Pancreas (tissue), 10 donors: Measurements from ENCODE around the gene KIAA0825. TPM values are rescaled to one million over a fixed set of nuclear protein-coding genes. Genes with fewer than 3 reads are reported as not detected.
A peak's percentile ranks its signal among the peaks of the same experiment; 100 is the strongest.

Source experiments
- ATAC-seq, 4 donors: fragments of 200-7000 bp; cut with Tn5 transposase; one replicate each; pipeline versions ENCODE4 v1.8.0 to v1.9.1; 2020; ENCODE audit warnings: mild to moderate bottlenecking in 4 of 4, moderate library complexity in 4 of 4
- DNase-seq, 6 donors: peaks; one replicate each; pipeline ENCODE4 v3.0.0-alpha.2; 2020
- FAIRE-seq: peaks from 2 replicates; lab custom pipeline; 2012; peaks lifted over from hg19 to GRCh38; lab: Jason Lieb, UNC
- H3K27ac ChIP-seq, 4 donors: fragments of 200-600 bp; sonication (generic); 1 replicate in 3 of 4; 2 replicates in 1 of 4; pipeline versions ENCODE4 v1.5.0 to v1.8.0; 2020
- H3K27me3 ChIP-seq, 4 donors: fragments of 200-600 bp; one replicate each; pipeline ENCODE4 v1.8.0; 2021
- H3K36me3 ChIP-seq, 3 donors: fragments of 200-600 bp; sonication (generic) in 1 of 3; one replicate each; pipeline versions ENCODE4 v1.5.0 to v1.8.0; 2020 to 2021
- H3K4me1 ChIP-seq, 3 donors: fragments of 200-600 bp; one replicate each; pipeline ENCODE4 v1.8.0; 2021
- H3K4me3 ChIP-seq, 4 donors: fragments of 200-600 bp; sonication (generic) in 2 of 4; one replicate each; pipeline versions ENCODE4 v1.5.0 to v1.8.0; 2020 to 2021
- H3K9me3 ChIP-seq, 4 donors: fragments of 200-600 bp; one replicate each; pipeline ENCODE4 v1.8.0; 2021
- CTCF ChIP-seq, 4 donors: fragments of 200-600 bp; sonication (generic) in 3 of 4; IDR thresholded peaks; one replicate each; pipeline versions ENCODE4 v1.5.0 to v1.8.0; 2021; ENCODE audit warnings: antibody characterized with exemption in 4 of 4
- WGBS, 2 donors: extraction: QIAGEN DNeasy Blood & Tissue Kit; methylation state at CpG; one replicate each; pipeline ENCODE4 v1.1.7; 2013; 5-methylcytosine and 5-hydroxymethylcytosine counted together
- intact Hi-C, 3 donors: fragments of 100-400 bp; cut with DNase I; formaldehyde crosslinking; loops; one replicate each; pipeline versions ENCODE4 v1.11.1 to v1.14.2; 2022
- polyA plus RNA-seq, 2 donors: library from polyadenylated mRNA; stranded (reverse); fragments of 200-250 nt; gene quantifications; one replicate each; pipeline ENCODE4 v1.2.3, GENCODE V29; 2013
- total RNA-seq, 6 donors: library from RNA; stranded (reverse); fragmentation: NEBNext Ultra II Directional in 4 of 6; extraction: Animal tissue kit (Norgen Biotek cat#: 25700) in 4 of 6; gene quantifications; one replicate each; pipeline versions ENCODE4 v1.2.1 to v1.2.4, GENCODE V29; 2021 to 2023
- donor health status: healthy with polysubstance abuse.
- donor health status: DM: no; HTN: no; CAD: no; lungs with moderate emphysema.
- donor health status: DM: no; HTN: no; CAD: no.
- donor health status: control.
- donor health status: control.
- donor health status: Bipolar disorder and iron deficiency.
- donor health status: DM: yes; HTN: yes; CAD: no.
- donor health status: DM: no; HTN: no; CAD: no.
- donor health status: DM: no; HTN: no; CAD: no.
- donor health status: DM: yes; HTN: yes; CAD: no.

KIAA0825 gene
- total and polyA plus RNA-seq, 8 donors, result 0.33 to 3.1 (median 2.0) TPM

- no peak for FAIRE-seq
- no peak overlapping the region for H3K4me3 ChIP-seq
- intact Hi-C loops, result no loop called here
- WGBS, 2 donors, result 77 to 83% methylated on average over 3 of the region's 3 CpGs
- ATAC-seq, result no peak
- no peak for DNase-seq
- no peaks in the 10 kb centered on the region for H3K36me3 ChIP-seq
- no peaks in the 10 kb centered on the region for H3K9me3 ChIP-seq
- H3K27me3 ChIP-seq, result no peaks in the 10 kb centered on the region
- no peak for TF ChIP-seq CTCF (IDR thresholded peaks at IDR 0.05)
- H3K27ac ChIP-seq, result no peak overlapping the region
- H3K4me1 ChIP-seq, result no peaks in the 10 kb centered on the region
Observed at GRCh38 chr5:94388773-94389514, 229.5 kb downstream of the KIAA0825 start.

GRCh38 chr5:94385767-94386166 is 232.6 kb downstream of the KIAA0825 start:
- Histone ChIP-seq H3K36me3 (no peaks in the 10 kb centered on the region), H3K4me1 (no peaks in the 10 kb centered on the region), H3K27ac (no peak overlapping the region), H3K27me3 (no peaks in the 10 kb centered on the region), H3K9me3 (no peaks in the 10 kb centered on the region), H3K4me3 (no peak overlapping the region)
- 31 to 39% methylated on average over 1 of the region's 1 CpG for WGBS, 2 donors
- intact Hi-C loops, result no loop called here
- no peak for TF ChIP-seq CTCF (IDR thresholded peaks at IDR 0.05)
- FAIRE-seq, result no peak
- DNase-seq, result no peak
- ATAC-seq, result no peak

- no peaks in the 10 kb centered on the region for H3K27me3 ChIP-seq
- H3K4me1 ChIP-seq, result no peaks in the 10 kb centered on the region
- FAIRE-seq, result no peak
- no peaks in the 10 kb centered on the region for H3K9me3 ChIP-seq
- no peak for TF ChIP-seq CTCF (IDR thresholded peaks at IDR 0.05)
- WGBS, 2 donors, result 93% methylated on average over 1 of the region's 1 CpG
- no peak overlapping the region for H3K4me3 ChIP-seq
- intact Hi-C loops, result no loop called here
- H3K36me3 ChIP-seq, result no peaks in the 10 kb centered on the region
- no peak overlapping the region for H3K27ac ChIP-seq
- ATAC-seq, result no peak
- DNase-seq, result no peak
Observed at GRCh38 chr5:94378062-94378461, 240.3 kb downstream of the KIAA0825 start.

- intact Hi-C loops, result no loop called here
- Histone ChIP-seq H3K27me3 (no peaks in the 10 kb centered on the region), H3K27ac (no peak overlapping the region), H3K4me1 (no peaks in the 10 kb centered on the region), H3K36me3 (no peaks in the 10 kb centered on the region), H3K9me3 (no peaks in the 10 kb centered on the region), H3K4me3 (no peak overlapping the region)
- no peak for FAIRE-seq
- peak in 2 of 4 donors; percentile 21 to 43 for ATAC-seq
- no peak for TF ChIP-seq CTCF (IDR thresholded peaks at IDR 0.05)
- DNase-seq, result no peak
- WGBS, 2 donors, result 68 to 72% methylated on average over 4 of the region's 4 CpGs
Observed at GRCh38 chr5:94376672-94377345, 241.6 kb downstream of the KIAA0825 start.

GRCh38 chr5:94375801-94376200 is 242.6 kb downstream of the KIAA0825 start:
- no peak overlapping the region for H3K27ac ChIP-seq
- H3K36me3 ChIP-seq, result no peaks in the 10 kb centered on the region
- H3K27me3 ChIP-seq, result no peaks in the 10 kb centered on the region
- H3K9me3 ChIP-seq, result no peaks in the 10 kb centered on the region
- no peak for ATAC-seq
- 73 to 90% methylated on average over 2 of the region's 2 CpGs for WGBS, 2 donors
- TF ChIP-seq CTCF (IDR thresholded peaks at IDR 0.05), result no peak
- intact Hi-C loops, result no loop called here
- H3K4me3 ChIP-seq, result no peak overlapping the region
- H3K4me1 ChIP-seq, result no peaks in the 10 kb centered on the region
- DNase-seq, result no peak
- no peak for FAIRE-seq
